ENCODE results near the gene SREBF1.

- TF ChIP-seq, protein P1, sequence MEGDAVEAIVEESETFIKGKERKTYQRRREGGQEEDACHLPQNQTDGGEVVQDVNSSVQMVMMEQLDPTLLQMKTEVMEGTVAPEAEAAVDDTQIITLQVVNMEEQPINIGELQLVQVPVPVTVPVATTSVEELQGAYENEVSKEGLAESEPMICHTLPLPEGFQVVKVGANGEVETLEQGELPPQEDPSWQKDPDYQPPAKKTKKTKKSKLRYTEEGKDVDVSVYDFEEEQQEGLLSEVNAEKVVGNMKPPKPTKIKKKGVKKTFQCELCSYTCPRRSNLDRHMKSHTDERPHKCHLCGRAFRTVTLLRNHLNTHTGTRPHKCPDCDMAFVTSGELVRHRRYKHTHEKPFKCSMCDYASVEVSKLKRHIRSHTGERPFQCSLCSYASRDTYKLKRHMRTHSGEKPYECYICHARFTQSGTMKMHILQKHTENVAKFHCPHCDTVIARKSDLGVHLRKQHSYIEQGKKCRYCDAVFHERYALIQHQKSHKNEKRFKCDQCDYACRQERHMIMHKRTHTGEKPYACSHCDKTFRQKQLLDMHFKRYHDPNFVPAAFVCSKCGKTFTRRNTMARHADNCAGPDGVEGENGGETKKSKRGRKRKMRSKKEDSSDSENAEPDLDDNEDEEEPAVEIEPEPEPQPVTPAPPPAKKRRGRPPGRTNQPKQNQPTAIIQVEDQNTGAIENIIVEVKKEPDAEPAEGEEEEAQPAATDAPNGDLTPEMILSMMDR (conservative IDR thresholded peaks at IDR 0.05 in 1 of 2, IDR thresholded peaks at IDR 0.05 in 1 of 2; ENCODE audit: extremely low read depth in 1 of 2, insufficient read depth in 1 of 2, low read depth in 1 of 2, low read length in 2 of 2), result no peak
- no peak for TF ChIP-seq EZH2 (IDR thresholded peaks at IDR 0.05; ENCODE audit: borderline replicate concordance, low read length)
These were observed 452 bp downstream of the SREBF1 start for GRCh38 chr17:17836250-17836817.

All from mammary epithelial cell (primary cell).